Tibial artery (tissue), 4 donors: ENCODE results near the gene KRTAP22-2.

ENCODE experiments used
- DNase-seq, 2 donors: peaks; one replicate each; pipeline ENCODE4 v3.0.0-alpha.2; 2019
- H3K27ac ChIP-seq, 2 donors: fragments of 200-600 bp; sonication (generic) in 1 of 2; 1 replicate in 1 of 2; 2 replicates in 1 of 2; pipeline ENCODE4 v1.5.1; 2018 to 2019; ENCODE audit warnings: mild to moderate bottlenecking in 1 of 2
- H3K27me3 ChIP-seq, 2 donors: fragments of 200-600 bp; sonication (generic) in 1 of 2; one replicate each; pipeline versions ENCODE4 v1.5.1 to v1.6.0; 2016 to 2019
- H3K36me3 ChIP-seq, 3 donors: fragments of 200-600 bp; sonication (generic) in 2 of 3; one replicate each; pipeline ENCODE4 v1.5.1; 2016 to 2019; ENCODE audit warnings: mild to moderate bottlenecking in 2 of 3
- H3K4me1 ChIP-seq, 4 donors: fragments of 200-600 bp; sonication (generic) in 2 of 4; 1 replicate in 3 of 4; 2 replicates in 1 of 4; pipeline ENCODE4 v1.5.1; 2016 to 2019
- H3K4me3 ChIP-seq, 2 donors: fragments of 200-600 bp; sonication (generic) in 1 of 2; 1 replicate in 1 of 2; 2 replicates in 1 of 2; pipeline ENCODE4 v1.5.1; 2018 to 2019; ENCODE audit warnings: mild to moderate bottlenecking in 2 of 2
- H3K9me3 ChIP-seq, 3 donors: fragments of 200-600 bp; sonication (generic) in 1 of 3; one replicate each; pipeline ENCODE4 v1.5.1; 2016 to 2019
- intact Hi-C: fragments of 100-400 bp; cut with DNase I; formaldehyde crosslinking; loops from one replicate; pipeline ENCODE4 v1.15.0; 2023; ENCODE audit warnings: low total_unique reads
- TF ChIP-seq, protein P1 (sequence below), 2 experiments: fragments of 200-600 bp in 1 of 2; fragments of 450-650 bp in 1 of 2; IDR thresholded peaks; one replicate each; pipeline ENCODE4 v1.5.1; 2017 to 2019; ENCODE audit warnings: antibody characterized with exemption in 2 of 2, mild to moderate bottlenecking in 1 of 2, moderate library complexity in 1 of 2

KRTAP22-2 gene

DNA sequence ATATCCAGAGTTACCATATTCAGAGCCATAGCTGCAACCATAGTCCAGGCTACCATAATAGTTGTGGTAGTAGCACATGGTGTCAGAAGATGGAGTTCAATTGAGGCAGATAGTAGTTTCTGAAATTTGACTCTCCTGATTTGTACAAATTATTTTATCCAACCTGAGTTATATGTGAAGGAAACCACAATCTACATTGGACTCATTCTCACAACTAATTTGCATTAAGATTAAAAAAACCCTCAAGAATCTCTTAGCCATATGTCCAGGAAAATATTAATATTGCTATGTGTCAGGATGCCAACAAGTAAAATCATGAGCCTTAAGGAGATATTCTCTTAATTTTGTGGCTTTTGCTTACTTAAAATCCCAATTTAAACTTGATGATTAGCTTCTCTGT lies at the start of gene KRTAP22-2:
Gene KRTAP22-2, minus strand, starts transcription at position 101 of the 400 bp plus-strand sequence.
- H3K27me3 ChIP-seq, result no peaks in the 10 kb centered on the region
- no peaks in the 10 kb centered on the region for H3K36me3 ChIP-seq
- TF ChIP-seq, protein P1, sequence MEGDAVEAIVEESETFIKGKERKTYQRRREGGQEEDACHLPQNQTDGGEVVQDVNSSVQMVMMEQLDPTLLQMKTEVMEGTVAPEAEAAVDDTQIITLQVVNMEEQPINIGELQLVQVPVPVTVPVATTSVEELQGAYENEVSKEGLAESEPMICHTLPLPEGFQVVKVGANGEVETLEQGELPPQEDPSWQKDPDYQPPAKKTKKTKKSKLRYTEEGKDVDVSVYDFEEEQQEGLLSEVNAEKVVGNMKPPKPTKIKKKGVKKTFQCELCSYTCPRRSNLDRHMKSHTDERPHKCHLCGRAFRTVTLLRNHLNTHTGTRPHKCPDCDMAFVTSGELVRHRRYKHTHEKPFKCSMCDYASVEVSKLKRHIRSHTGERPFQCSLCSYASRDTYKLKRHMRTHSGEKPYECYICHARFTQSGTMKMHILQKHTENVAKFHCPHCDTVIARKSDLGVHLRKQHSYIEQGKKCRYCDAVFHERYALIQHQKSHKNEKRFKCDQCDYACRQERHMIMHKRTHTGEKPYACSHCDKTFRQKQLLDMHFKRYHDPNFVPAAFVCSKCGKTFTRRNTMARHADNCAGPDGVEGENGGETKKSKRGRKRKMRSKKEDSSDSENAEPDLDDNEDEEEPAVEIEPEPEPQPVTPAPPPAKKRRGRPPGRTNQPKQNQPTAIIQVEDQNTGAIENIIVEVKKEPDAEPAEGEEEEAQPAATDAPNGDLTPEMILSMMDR (IDR thresholded peaks at IDR 0.05), result no peak
- intact Hi-C loops, result no loop called here
- H3K4me3 ChIP-seq, result no peak within 1 kb of the TSS
- no peaks in the 10 kb centered on the region for H3K4me1 ChIP-seq
- no peak within 1 kb of the TSS for H3K27ac ChIP-seq
- H3K9me3 ChIP-seq, result no peaks in the 10 kb centered on the region
- no peak for DNase-seq

DNA sequence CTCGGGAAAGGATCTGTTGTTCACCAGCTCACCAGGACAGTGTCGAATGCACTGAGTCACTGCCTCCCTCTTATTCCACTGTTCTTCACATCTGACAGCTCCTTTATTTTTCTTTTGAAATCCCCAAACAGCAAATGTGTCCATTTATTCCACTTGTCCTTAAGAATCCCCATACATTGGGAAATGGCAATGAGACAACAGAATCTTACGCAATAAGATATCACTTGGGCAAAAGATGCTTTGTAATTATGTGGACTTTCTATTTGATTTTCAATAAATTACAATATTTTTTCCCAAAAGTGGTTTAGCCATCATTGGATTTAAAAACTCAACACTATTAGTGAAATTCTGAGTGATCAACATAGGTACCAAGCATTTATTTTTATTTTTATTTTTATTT lies 48.5 kb upstream of the KRTAP22-2 start:
- Histone ChIP-seq H3K27me3 (no peaks in the 10 kb centered on the region), H3K9me3 (no peaks in the 10 kb centered on the region), H3K36me3 (no peaks in the 10 kb centered on the region), H3K27ac (no peak overlapping the region), H3K4me1 (no peaks in the 10 kb centered on the region), H3K4me3 (no peak overlapping the region)
- intact Hi-C loops, result no loop called here
- DNase-seq, result no peak
- TF ChIP-seq, protein P1 (IDR thresholded peaks at IDR 0.05), result no peak

GRCh38 chr21:30634906-30635305 lies 44.7 kb upstream of the KRTAP22-2 start, which contains the start of gene KRTAP20-2:
TSS of gene KRTAP20-2 (plus strand) at chr21:30635206. CDS start at chr21:30635264, 58 bp downstream.
- Histone ChIP-seq H3K27me3 (no peaks in the 10 kb centered on the region), H3K4me1 (no peaks in the 10 kb centered on the region), H3K36me3 (no peaks in the 10 kb centered on the region), H3K9me3 (no peaks in the 10 kb centered on the region), H3K27ac (no peak within 1 kb of the TSS), H3K4me3 (no peak within 1 kb of the TSS)
- DNase-seq, result no peak
- intact Hi-C loops, result no loop called here
- TF ChIP-seq, protein P1 (IDR thresholded peaks at IDR 0.05), result no peak

DNA sequence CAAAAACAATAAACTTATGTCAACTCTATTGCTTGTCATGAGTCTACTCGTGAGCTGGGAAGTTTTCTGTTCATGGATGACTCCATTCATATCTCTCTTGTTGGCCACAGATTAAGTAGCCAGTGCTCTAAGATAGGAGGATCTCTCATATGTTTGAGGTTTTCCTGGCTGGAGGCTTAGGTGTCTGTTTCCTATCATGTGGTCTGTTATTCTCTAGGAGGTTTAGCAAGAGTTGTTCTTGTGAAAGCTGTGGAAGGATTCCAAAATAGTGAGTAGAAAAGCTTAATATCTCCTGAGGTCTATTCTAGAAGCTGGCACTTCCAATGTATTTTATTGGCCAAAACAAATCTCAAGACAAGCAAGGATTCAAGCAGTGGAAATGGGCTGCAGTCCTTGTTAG lies 39.0 kb upstream of the KRTAP22-2 start:
- H3K9me3 ChIP-seq, result peaks cover 0 to 5% (median 0%) of the 10 kb centered on the region in 3 donors
- no peak overlapping the region for H3K27ac ChIP-seq
- no peak overlapping the region for H3K4me3 ChIP-seq
- intact Hi-C loops, result no loop called here
- no peaks in the 10 kb centered on the region for H3K4me1 ChIP-seq
- no peaks in the 10 kb centered on the region for H3K36me3 ChIP-seq
- DNase-seq, result no peak
- TF ChIP-seq, protein P1 (IDR thresholded peaks at IDR 0.05), result no peak
- no peaks in the 10 kb centered on the region for H3K27me3 ChIP-seq

GRCh38 chr21:30628109-30628508 lies 37.9 kb upstream of the KRTAP22-2 start:
- intact Hi-C loops, result no loop called here
- H3K36me3 ChIP-seq, result no peaks in the 10 kb centered on the region
- no peak for DNase-seq
- TF ChIP-seq, protein P1 (IDR thresholded peaks at IDR 0.05), result no peak
- no peak overlapping the region for H3K4me3 ChIP-seq
- H3K9me3 ChIP-seq, result peaks cover 0 to 5% (median 0%) of the 10 kb centered on the region in 3 donors
- no peaks in the 10 kb centered on the region for H3K27me3 ChIP-seq
- no peaks in the 10 kb centered on the region for H3K4me1 ChIP-seq
- H3K27ac ChIP-seq, result no peak overlapping the region
